ENCODE data around the gene ADCY10. TPM values are rescaled to one million over a fixed set of nuclear protein-coding genes. Genes with fewer than 3 reads are reported as not detected.
"Not testable (repeated sequence)": the region's sequence is repeated elsewhere in the genome, so short reads cannot be mapped to it uniquely, and the experiment has no call there.

Gene ADCY10
- polyA plus RNA-seq, 1 experiment: 0.01 TPM

DNA sequence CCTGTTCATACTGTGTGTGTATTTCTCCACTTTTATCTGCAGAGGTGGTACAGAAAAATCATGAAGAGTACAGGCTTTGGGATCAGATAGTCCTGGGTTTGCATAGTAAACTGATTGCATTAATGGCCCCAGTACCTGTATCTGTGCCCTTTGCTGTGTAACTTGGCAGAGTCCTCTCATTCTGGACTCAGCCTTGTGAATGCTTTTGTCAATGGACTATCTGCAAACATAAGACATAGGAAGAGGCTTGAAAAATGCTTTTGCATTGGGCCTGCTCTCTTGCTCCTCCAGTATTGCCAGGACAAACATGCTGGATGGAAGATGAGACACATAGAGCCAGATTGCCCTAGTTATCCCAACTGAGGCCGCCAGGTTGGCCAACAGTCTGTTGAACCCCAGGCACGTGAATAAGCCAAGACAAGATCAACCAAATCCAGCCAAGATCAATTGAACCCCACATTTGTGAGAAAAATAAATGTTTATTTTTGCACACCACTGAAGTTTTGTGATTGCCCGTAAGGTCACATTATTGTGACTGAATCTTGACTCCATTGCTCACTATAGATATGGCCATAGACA is 37.2 kb downstream of the ADCY10 start:
- CTCF ChIA-PET: no interaction called here
- POLR2A ChIA-PET: no interaction called here

DNA sequence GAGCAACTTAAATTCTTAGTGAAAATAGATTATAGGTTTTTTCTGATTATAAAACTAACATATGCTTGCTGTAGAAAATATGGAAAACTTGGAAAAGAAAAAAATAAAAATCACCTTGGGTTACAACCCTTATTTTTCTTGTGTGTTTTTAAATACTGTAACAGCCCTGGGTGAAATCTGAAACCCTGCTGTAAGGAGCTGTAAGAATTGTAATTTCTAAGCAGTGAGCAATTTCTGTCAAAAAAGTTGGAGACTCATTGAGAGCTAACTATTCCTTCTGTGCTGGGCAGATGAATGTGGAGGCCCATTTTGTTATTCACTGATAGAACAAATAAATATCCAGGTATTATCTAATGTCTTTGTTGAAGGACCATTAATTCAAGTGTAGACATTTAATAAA is 42.6 kb downstream of the ADCY10 start:
- POLR2A ChIA-PET: no interaction called here

More for the DNA sequence above, 37.2 kb downstream of the ADCY10 start:
- TF ChIP-seq, protein P1, sequence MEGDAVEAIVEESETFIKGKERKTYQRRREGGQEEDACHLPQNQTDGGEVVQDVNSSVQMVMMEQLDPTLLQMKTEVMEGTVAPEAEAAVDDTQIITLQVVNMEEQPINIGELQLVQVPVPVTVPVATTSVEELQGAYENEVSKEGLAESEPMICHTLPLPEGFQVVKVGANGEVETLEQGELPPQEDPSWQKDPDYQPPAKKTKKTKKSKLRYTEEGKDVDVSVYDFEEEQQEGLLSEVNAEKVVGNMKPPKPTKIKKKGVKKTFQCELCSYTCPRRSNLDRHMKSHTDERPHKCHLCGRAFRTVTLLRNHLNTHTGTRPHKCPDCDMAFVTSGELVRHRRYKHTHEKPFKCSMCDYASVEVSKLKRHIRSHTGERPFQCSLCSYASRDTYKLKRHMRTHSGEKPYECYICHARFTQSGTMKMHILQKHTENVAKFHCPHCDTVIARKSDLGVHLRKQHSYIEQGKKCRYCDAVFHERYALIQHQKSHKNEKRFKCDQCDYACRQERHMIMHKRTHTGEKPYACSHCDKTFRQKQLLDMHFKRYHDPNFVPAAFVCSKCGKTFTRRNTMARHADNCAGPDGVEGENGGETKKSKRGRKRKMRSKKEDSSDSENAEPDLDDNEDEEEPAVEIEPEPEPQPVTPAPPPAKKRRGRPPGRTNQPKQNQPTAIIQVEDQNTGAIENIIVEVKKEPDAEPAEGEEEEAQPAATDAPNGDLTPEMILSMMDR (IDR thresholded peaks at IDR 0.05; ENCODE audit: low read depth, low read length): no peak
- Histone ChIP-seq H3K4me3 (ENCODE audit: low read depth, low read length) (no peak overlapping the region), H3K27ac (ENCODE audit: low read depth, low read length) (no peak overlapping the region), H3K27me3 (ENCODE audit: control insufficient read depth, insufficient read depth, low read length) (no peaks in the 10 kb centered on the region), H3K9me3 (ENCODE audit: control insufficient read depth, insufficient read depth, low read length) (no peaks in the 10 kb centered on the region)
- DNase-seq (ENCODE audit: low read depth, low spot score): no peak

DNA sequence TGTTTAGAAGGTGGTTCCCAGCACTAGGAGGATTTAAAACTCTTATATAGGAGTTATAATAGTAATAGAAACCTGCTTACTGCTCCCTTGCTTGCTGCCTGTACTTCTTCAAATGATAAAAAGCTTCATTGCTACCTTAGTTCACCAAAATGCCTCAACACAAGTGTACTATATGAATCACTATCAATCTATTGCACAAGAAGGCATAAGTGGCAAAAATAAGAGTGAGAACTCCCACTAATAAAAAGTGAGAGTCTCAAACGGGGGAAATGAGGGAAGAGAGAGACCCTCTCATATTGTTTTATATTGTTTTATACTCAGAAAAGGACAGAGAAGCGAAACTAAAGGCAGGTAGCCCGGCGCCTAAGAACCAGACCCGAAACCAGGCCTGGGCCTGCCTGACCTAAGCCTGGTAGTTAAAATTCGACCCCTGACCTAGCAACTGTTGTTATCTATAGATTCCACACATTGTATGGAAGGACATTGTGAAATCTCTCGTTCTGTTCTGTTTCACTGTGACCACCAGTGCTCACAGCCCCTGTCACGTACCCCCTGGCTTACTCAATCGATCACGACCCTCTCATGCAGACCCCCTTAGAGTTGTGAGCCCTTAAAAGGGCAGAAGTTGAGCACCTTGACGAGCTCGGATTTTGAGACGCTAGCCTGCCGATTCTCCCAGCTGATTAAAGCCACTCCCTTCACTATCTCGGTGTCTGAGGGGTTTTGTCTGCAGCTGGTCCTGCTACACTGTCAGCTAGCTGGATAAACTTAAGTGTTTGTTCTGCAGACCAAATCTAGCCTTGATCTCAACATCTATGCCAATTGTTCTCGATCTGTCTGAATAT is 44.6 kb downstream of the ADCY10 start:
- H3K27me3 ChIP-seq (ENCODE audit: control insufficient read depth, insufficient read depth, low read length); H3K4me3 ChIP-seq (ENCODE audit: low read depth, low read length); H3K27ac ChIP-seq (ENCODE audit: low read depth, low read length); POLR2A ChIA-PET; DNase-seq (ENCODE audit: low read depth, low spot score); H3K9me3 ChIP-seq (ENCODE audit: control insufficient read depth, insufficient read depth, low read length): not testable (repeated sequence)
- CTCF ChIA-PET: interaction anchor here (2.0 kb wide), 1 partner anchor 213 kb away, joined by 8 read pairs; no protein-coding TSS in a partner anchor

More for the DNA sequence above, 42.6 kb downstream of the ADCY10 start:
- TF ChIP-seq, protein P1 (IDR thresholded peaks at IDR 0.05; ENCODE audit: low read depth, low read length): no peak
- CTCF ChIA-PET: interaction anchor here (0.7 to 1.2 kb wide), 3 partner anchors 30 to 274 kb away, joined by 3 to 4 read pairs (median 3); no protein-coding TSS in a partner anchor
- no peaks in the 10 kb centered on the region for H3K27me3 ChIP-seq (ENCODE audit: control insufficient read depth, insufficient read depth, low read length)
- no peak overlapping the region for H3K4me3 ChIP-seq (ENCODE audit: low read depth, low read length)
- no peak for DNase-seq (ENCODE audit: low read depth, low spot score)
- H3K27ac ChIP-seq (ENCODE audit: low read depth, low read length): peak overlapping the region; percentile 11
- H3K9me3 ChIP-seq (ENCODE audit: control insufficient read depth, insufficient read depth, low read length): no peaks in the 10 kb centered on the region

DNA sequence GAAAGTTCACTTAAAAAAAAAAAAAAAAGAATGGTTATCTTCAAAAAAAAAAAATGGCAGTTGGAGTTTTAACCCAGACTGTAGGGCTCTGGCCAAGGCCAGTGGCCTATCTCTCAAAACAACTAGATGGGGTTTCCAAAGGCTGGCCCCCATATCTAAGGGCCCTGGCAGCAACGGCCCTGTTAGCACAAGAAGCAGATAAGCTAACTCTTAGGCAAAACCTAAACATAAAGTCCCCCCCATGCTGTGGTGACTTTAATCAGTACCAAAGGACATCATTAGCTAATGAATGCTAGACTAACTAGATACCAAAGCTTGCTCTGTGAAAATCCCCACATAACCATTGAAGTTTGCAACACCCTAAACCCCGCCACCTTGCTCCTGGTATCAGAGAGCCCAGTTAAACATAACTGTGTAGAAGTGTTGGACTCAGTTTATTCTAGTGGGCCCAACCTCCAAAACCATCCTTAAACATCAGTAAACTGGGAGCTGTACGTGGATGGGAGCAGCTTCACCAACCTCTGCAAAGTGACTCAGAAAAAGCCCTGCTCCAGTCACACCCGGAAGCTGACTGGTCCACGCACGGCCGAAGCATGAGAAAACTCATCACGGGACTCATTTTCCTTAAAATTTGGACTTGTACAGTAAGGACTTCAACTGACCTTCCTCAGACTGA is 47.1 kb downstream of the ADCY10 start:
- H3K27me3 ChIP-seq (ENCODE audit: control insufficient read depth, insufficient read depth, low read length); H3K4me3 ChIP-seq (ENCODE audit: low read depth, low read length); CTCF ChIA-PET; H3K27ac ChIP-seq (ENCODE audit: low read depth, low read length); POLR2A ChIA-PET; H3K9me3 ChIP-seq (ENCODE audit: control insufficient read depth, insufficient read depth, low read length); DNase-seq (ENCODE audit: low read depth, low spot score): not testable (repeated sequence)

DNA sequence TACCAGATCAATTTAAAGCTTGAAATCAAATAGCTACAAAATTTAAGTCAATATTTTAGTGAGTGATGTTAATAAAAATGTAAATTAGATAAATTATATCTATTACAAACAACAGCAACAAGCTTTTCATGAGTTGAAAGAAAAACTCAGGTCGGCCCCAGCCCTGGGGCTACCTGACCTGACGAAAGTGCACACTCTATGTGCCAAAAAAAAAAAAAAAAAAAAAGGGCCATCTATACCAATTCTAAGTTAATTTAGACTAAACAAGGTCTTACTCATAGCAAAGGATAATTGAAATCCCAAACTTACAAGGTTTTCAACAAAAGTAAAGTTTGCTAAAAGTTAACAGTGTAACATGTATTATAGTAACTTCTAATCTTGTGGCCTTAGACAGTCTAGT is 47.6 kb downstream of the ADCY10 start:
- CTCF ChIA-PET; POLR2A ChIA-PET; H3K27me3 ChIP-seq (ENCODE audit: control insufficient read depth, insufficient read depth, low read length); H3K4me3 ChIP-seq (ENCODE audit: low read depth, low read length); H3K9me3 ChIP-seq (ENCODE audit: control insufficient read depth, insufficient read depth, low read length); DNase-seq (ENCODE audit: low read depth, low spot score); H3K27ac ChIP-seq (ENCODE audit: low read depth, low read length): not testable (repeated sequence)

DNA sequence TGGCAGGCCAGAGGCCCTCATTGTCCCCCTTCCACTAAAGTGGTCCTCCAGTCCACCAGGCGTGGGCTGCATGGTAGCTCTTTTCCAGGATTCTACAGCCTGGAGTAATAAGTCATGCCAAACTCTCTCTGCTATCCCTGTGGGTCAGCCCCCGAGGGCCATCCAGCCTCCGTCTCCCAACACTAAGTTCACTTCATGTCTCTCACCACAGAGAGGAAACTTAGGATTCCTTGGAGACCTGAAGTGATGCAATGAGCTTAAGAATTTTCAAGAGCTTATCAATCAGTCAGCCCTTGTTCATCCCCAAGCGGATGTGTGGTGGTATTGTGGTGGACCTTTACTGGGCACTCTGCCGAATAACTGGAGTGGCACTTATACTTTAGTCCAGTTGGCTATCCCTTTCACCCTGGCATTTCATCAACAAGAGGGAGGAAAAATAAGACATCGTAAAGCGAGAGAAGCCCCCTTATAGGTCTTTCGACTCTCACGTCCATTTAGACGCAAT is 48.1 kb downstream of the ADCY10 start:
- DNase-seq (ENCODE audit: low read depth, low spot score); POLR2A ChIA-PET; CTCF ChIA-PET; H3K4me3 ChIP-seq (ENCODE audit: low read depth, low read length); H3K9me3 ChIP-seq (ENCODE audit: control insufficient read depth, insufficient read depth, low read length); H3K27me3 ChIP-seq (ENCODE audit: control insufficient read depth, insufficient read depth, low read length); H3K27ac ChIP-seq (ENCODE audit: low read depth, low read length): not testable (repeated sequence)

DNA sequence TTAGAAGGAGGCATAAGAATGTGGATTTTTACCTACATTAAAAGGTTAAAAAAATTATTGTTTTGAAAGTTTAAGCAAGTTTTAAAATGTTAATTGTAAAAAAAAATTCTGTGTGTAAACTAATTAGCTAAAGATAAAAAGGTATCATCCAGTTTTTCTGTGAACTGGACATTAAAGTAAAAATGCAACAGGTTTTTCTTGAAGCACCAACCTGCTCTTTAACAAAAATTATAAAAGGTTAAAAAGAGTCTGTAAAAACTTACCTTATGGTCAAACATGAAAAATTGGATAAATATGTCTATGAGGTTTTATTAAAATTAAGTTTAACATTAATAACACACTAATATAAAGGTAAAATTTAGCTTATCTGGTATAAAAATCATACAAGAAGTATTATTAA is 48.7 kb downstream of the ADCY10 start:
- H3K4me3 ChIP-seq (ENCODE audit: low read depth, low read length); CTCF ChIA-PET; DNase-seq (ENCODE audit: low read depth, low spot score); H3K27me3 ChIP-seq (ENCODE audit: control insufficient read depth, insufficient read depth, low read length); H3K9me3 ChIP-seq (ENCODE audit: control insufficient read depth, insufficient read depth, low read length); H3K27ac ChIP-seq (ENCODE audit: low read depth, low read length); POLR2A ChIA-PET: not testable (repeated sequence)

Data from AG04450 (cell line).